Measurements from ENCODE around the gene USP12. TPM values are rescaled to one million over a fixed set of nuclear protein-coding genes. Genes with fewer than 3 reads are reported as not detected.
"Not testable (repeated sequence)": the region's sequence is repeated elsewhere in the genome, so short reads cannot be mapped to it uniquely, and the experiment has no call there.

Gene USP12
- total RNA-seq, 2 experiments from 2014 or later: 9.9 to 27.6 TPM

- Histone ChIP-seq H3K9me3 (ENCODE audit: low read length) (no peaks in the 10 kb centered on the region), H4K20me1 (ENCODE audit: insufficient read depth, low read length) (no peaks in the 10 kb centered on the region), H3K4me2 (ENCODE audit: low read length) (no peak overlapping the region), H3K79me2 (ENCODE audit: insufficient read depth, low read depth, low read length) (no peaks in the 10 kb centered on the region), H3K36me3 (ENCODE audit: insufficient read depth, low read length) (no peaks in the 10 kb centered on the region), H3K27ac (ENCODE audit: low read depth, low read length, poor library complexity, severe bottlenecking) (no peak overlapping the region), H3K4me1 (ENCODE audit: insufficient read depth, low read length, poor library complexity, severe bottlenecking) (no peaks in the 10 kb centered on the region), H2AFZ (ENCODE audit: low read length) (no peak overlapping the region), H3K9me2 (ENCODE audit: insufficient read depth, low read length) (no peaks in the 10 kb centered on the region), H3K4me3 (ENCODE audit: low read depth, low read length, poor library complexity, severe bottlenecking) (no peak overlapping the region)
- TF ChIP-seq EZH2phosphoT487 (IDR thresholded peaks at IDR 0.05; ENCODE audit: borderline replicate concordance, low read depth, low read length) (no peak), CTCF (conservative IDR thresholded peaks at IDR 0.05; ENCODE audit: low read length) (no peak)
- intact Hi-C loops (cut with micrococcal nuclease; ENCODE audit: unreplicated experiment): no loop called here
- POLR2A ChIA-PET: no interaction called here
- DNase-seq (ENCODE audit: low spot score): no peak
- CTCF ChIA-PET (ENCODE audit: unreplicated experiment): no interaction called here
- no TSS peak for BruUV-seq (replicated peaks)
Observed at GRCh38 chr13:27193496-27193895, 21.9 kb upstream of the USP12 start.

- H3K9me2 ChIP-seq (ENCODE audit: insufficient read depth, low read length): no peaks in the 10 kb centered on the region
- CTCF ChIA-PET (ENCODE audit: unreplicated experiment): no interaction called here
- DNase-seq (ENCODE audit: low spot score): no peak
- no peaks in the 10 kb centered on the region for H4K20me1 ChIP-seq (ENCODE audit: insufficient read depth, low read length)
- no TSS peak for BruUV-seq (replicated peaks)
- no peaks in the 10 kb centered on the region for H3K79me2 ChIP-seq (ENCODE audit: insufficient read depth, low read depth, low read length)
- H3K36me3 ChIP-seq (ENCODE audit: insufficient read depth, low read length): no peaks in the 10 kb centered on the region
- no peak overlapping the region for H3K4me2 ChIP-seq (ENCODE audit: low read length)
- no peak overlapping the region for H2AFZ ChIP-seq (ENCODE audit: low read length)
- no peak overlapping the region for H3K4me3 ChIP-seq (ENCODE audit: low read depth, low read length, poor library complexity, severe bottlenecking)
- POLR2A ChIA-PET: no interaction called here
- TF ChIP-seq EZH2phosphoT487 (IDR thresholded peaks at IDR 0.05; ENCODE audit: borderline replicate concordance, low read depth, low read length) (no peak), CTCF (conservative IDR thresholded peaks at IDR 0.05; ENCODE audit: low read length) (no peak)
- H3K4me1 ChIP-seq (ENCODE audit: insufficient read depth, low read length, poor library complexity, severe bottlenecking): no peaks in the 10 kb centered on the region
- H3K27ac ChIP-seq (ENCODE audit: low read depth, low read length, poor library complexity, severe bottlenecking): no peak overlapping the region
- no peaks in the 10 kb centered on the region for H3K9me3 ChIP-seq (ENCODE audit: low read length)
- intact Hi-C loops (cut with micrococcal nuclease; ENCODE audit: unreplicated experiment): no loop called here
Observed at GRCh38 chr13:27192973-27193372, 21.4 kb upstream of the USP12 start.

GRCh38 chr13:27192367-27192766 is 20.8 kb upstream of the USP12 start:
- H3K9me2 ChIP-seq (ENCODE audit: insufficient read depth, low read length); H3K4me2 ChIP-seq (ENCODE audit: low read length); DNase-seq (ENCODE audit: low spot score); CTCF ChIA-PET (ENCODE audit: unreplicated experiment); POLR2A ChIA-PET; H4K20me1 ChIP-seq (ENCODE audit: insufficient read depth, low read length); H3K79me2 ChIP-seq (ENCODE audit: insufficient read depth, low read depth, low read length); BruUV-seq (replicated peaks); H3K36me3 ChIP-seq (ENCODE audit: insufficient read depth, low read length); H3K27ac ChIP-seq (ENCODE audit: low read depth, low read length, poor library complexity, severe bottlenecking); H3K4me3 ChIP-seq (ENCODE audit: low read depth, low read length, poor library complexity, severe bottlenecking); H2AFZ ChIP-seq (ENCODE audit: low read length); H3K9me3 ChIP-seq (ENCODE audit: low read length); intact Hi-C loops (cut with micrococcal nuclease; ENCODE audit: unreplicated experiment); H3K4me1 ChIP-seq (ENCODE audit: insufficient read depth, low read length, poor library complexity, severe bottlenecking): not testable (repeated sequence)
